GM18498 (cell line): ENCODE data around the gene SV2A.
A peak's percentile ranks its signal among the peaks of the same experiment; 100 is the strongest.

Experiments
- ATAC-seq: cut with Tn5 transposase; IDR thresholded peaks from one replicate; pipeline ENCODE4 v1.9.1; 2021; ENCODE audit warnings: mild to moderate bottlenecking, moderate library complexity; ENCODE audit not compliant: unreplicated experiment

SV2A gene

DNA sequence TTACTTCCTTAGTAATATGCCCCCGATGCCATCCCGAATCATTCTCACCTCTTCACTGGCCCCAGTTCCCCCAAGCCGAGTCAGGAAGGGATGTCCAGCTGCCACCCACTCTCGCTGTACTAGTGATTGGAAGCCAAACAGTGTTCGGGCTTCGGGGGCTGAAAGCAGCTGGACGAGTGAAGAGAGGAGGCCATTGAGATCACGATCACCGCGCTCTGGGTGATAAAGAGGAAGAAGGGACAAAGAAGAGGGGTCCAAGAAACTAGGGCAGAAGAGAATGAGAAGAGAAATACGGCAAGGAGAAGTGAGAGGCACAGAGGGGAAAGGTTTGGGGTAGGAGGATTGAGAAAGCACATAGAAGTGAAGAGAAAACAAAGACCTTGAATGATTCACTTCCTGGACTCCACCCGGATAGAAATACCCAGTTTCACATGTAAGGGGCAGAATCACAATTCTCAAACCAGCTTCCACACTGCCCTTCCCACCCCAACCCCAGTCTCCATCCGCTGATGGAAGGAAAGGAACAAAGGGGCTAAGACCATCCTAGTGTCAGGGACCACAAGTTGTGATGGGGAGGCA lies 13.7 kb upstream of the SV2A start:
- no peak for ATAC-seq

DNA sequence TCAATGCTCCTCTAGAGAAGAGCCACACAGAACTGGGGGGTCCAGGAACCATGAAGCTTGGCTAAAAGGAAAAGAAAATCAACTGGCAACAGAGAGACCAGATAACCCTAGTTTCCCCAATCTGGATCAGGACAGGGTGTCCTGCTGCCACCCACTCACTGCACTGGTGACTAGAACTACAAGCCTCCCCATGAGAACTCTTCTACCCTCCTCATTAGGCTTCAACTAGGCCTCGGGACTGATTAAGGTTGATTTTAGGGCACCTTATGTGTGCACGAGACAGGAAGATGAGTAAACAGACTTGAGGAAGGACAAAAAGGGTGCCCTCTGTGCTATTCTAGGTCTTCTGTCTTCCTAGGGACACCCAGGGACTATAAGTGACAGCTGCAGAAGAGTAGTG lies 12.2 kb upstream of the SV2A start:
- no peak for ATAC-seq

DNA sequence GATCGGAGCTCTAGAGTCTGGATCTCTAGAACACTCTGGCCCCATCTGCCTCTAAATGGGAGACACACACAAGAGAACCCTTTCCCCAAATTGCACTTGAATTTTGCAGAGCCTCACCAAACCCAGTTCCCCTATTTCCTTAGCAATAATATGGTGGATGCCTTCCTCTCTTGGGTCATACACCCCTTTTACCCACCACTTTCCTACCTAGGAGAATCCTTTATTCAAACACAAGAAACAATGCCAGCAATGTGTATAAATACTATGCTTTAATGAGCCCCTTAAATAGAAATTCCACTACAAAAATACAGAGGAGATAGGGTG lies 10.7 kb upstream of the SV2A start:
- ATAC-seq = no peak

DNA sequence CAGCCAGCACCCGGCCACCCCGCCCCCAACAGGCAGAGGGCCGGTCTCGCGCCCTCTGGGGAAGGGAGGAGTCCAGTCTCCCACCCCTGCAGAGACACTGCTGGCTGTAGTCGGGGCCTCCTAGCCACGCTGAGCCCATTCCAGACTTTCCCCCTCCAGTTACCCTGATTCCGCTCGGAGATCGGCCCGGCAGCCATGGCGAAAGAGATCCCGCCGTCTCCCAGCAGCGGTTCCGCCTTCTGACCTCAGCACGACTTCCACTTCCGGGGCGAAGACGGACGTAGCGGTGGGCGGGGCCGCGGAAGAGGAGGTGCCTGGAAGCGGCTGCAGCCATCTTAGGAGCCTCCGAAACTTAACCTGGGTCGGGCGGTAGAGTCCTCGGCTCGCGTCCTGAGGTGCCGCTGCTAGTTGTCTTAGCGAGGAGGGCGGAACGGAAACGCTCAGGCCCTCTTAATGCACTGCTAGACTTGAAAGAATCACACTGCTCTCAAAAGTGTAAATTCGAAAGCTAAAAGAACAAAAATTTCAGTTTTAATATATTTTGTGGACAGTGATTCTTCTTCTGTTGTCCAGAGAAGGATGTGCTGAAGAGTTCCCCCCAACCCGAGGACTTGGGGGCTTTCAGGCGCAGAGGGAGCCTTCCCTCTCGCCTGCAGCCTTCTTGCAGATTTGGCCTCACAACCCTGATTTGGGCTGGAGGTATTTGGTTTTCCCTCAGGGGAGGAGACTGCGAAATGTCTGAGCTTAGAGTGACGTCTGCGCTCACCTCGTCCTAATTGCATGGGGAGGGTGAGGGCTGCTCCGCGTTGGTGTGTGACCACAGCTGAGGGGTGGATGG lies 10.1 kb upstream of the SV2A start, which contains the start of gene SF3B4:
TSS of gene SF3B4 (minus strand) at position 241 of the 838 bp plus-strand sequence. CDS start at position 197, 44 bp downstream.
- peak; percentile 96 for ATAC-seq

DNA sequence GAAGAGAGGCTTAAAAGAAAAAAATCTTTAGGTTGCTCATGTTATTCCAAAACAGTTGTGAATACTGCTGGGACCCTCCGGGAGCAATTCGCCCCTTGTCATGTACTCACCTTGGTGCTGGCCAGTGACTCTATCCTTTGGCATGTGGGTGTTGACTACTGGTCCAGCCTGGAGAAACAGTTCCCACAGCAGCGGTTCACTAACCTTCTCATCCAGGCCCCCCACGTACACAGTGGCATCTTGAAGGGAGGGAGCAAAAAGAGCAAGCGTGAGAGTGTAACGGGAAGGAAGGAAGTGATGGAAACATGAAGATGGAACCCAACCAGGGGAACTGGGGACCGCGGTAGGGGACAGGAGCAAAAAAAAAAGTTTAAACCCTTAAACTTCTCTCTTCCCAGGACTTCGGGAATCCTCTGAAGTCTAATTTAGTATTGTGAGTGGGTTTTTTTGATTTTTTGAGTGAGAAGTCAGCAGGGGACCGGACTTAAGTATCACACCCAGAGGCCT lies 9.5 kb upstream of the SV2A start:
- no peak for ATAC-seq

DNA sequence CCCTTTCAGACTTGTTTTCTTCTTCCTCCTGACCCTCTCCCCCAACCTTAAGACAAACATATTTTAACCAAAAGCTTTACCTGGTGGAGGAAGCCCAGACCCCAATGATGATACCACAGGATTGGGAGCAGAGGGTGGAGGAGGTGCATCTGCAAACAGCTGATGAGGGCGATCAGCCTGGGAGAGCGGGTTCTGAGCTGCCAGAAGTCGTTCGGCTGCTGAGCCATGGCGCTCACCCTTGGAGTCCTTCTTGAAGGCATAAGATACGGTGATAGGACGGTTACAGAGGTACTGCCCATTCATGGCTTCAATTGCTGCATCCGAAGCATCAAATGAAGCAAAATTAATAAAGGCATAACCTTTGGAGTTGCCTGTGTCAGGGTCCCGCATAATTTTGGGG lies 8.7 kb upstream of the SV2A start:
- ATAC-seq = no peak

DNA sequence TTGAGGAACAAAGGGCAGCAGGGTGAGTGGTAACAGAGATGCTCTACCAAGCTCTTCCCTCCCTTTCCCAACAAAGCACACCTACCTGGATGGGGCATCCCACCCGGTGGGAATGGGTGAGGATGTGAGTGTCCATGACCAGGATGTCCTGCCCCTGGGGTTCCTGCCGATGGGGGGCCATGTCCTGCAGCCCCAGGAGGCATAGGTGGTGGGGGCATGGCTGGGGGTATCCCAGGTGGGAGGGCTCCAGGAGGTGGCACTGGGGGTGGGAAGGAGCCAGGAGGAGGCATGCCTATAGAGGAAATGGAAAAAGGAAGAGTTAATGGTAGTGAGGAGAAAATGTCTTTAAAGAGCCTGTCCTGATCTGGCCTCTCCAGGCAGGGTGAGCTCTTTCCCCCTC lies 8.1 kb upstream of the SV2A start:
- no peak for ATAC-seq

DNA sequence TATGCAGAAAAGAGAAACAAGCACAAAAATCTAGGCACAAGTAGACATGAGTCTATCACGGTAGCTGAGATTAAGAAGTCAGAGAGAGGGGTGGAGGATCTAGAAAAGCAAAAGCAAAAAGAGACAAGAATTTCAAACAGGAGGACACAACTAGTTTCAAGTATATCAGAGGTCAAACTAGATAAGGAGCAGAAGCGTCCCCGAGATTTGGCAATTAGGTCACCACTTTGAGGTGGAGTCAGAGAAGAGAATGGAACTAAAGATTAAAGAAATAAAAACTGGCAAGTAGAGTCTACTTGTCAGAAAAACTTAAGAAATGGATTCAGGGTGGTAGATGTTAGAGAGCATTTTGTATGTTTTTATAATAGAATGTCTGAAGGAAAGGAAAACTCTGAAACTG lies 7.7 kb upstream of the SV2A start:
- ATAC-seq = no peak

DNA sequence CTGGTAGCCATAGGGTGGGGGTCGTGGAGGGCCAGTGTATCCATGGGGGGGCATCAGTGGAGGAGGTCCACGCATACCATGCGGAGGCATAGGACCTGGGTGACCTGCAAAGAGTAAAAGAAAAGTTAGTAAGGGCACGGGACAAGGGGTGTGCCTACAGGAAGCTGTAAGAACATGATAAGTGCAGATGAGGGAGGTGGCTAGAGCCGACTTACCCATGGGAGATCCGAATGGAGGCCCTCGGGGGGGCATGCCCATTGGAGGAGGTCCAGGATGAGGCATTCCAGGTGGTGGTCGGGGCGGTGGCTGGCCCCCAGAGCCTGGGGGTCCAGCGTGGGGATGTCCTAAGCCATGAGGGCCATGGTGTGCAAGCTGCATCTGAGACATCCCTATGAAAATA lies 6.0 kb upstream of the SV2A start:
- no peak for ATAC-seq

DNA sequence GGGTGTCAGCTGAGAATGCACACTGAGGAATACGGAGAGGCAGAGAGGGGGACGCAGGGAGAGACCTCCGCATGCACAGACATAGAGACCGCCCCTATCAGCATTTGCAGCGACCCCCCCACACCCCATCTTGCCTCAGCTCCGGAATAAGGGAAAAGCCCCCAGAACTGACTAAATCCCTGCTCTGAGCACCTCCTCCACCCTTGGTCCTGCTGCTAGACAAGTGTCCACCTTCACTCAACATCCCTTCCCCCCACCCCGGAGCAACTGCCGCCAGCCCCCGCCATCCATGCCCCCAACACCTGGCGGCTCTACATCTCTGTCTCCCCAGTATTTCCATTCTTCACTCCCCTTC lies 769 bp downstream of the SV2A start:
- no peak for ATAC-seq

DNA sequence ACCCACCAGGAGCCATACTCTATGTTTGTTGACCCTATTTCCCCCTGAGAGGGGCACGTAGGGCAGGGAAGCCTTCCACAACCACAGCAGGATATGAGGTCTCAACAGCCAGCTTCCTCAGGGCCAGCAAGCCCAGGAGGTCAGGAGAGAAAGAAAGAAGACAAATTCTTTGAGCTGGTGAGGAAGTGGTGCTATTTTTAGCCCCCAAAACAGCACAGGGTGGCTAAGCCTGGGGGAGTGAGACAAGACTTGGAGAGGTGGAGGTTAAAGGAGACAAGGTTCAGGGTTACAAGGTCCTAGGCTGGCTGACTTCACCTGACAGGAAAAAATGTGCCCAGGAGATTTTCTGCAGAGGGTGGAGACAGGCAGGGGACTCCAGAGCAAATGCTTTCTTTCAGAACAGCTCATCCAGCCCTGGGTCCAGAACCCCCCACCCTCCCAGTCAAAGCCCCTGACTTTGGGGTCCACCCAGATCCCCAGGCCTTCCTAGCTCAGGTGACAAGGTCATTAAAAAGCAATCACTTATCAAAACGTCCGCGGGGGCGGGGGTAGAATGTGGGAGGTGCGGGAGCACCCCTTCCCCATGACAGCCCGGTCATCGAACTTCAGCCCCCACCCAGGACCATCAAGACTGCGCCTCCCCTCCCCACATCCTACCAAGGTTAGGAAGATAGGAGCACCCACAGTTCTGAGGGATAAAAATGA lies 1.3 kb downstream of the SV2A start:
- ATAC-seq = no peak

DNA sequence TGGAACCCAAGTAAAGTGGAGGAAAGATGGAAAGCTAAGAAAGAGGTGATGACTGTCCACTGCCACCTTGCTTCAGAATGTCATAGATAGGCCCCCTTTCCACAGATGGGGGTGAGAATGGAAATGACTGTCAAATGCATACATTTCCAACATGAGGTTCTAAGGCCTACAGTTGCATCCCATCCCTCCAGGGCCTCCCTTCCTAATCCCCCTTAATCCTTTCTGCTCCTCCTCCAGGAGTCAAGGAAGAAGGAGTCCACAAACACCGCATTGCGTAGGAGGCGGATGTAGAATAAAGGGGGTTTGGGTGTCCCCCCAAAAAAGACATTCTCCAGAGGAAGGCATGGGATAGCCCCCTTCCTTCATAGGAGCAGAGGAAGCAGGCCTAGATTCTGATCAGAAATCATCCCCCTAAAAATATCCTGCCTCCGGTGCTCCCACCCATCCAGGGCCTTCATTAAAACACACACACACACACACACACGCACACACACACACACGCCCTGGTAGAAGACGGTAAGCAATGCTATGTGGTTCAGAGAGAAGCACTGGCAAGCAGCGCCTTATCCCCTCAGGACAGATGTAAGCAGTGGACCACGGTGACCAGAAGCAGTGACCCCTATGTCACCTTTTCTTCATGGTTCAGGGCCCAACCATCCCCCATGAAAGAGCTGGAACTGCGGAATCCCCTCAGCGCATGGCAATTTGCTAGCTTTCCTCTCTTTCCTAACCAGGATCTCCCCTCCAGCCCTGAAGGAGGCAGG lies 2.0 kb downstream of the SV2A start:
- no peak for ATAC-seq

DNA sequence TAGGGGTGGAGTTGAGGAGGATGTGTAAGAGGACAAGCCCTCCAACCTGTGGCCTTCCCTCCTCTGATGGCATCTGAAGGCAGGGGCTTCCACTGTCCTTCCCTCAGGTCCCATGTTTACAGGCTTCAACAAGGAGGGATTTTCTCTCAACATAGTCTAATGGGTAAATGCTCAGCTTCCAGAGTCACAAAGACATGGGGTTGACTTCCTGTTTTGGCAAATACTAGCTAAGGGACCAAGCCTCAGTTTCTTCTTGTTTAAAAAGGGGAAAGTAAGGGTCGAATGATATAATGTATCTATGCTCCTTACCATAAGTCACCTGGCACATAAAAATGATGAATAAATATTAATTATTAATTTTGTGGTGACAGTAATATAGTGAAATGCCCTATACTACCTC lies 3.1 kb downstream of the SV2A start:
- ATAC-seq = no peak

DNA sequence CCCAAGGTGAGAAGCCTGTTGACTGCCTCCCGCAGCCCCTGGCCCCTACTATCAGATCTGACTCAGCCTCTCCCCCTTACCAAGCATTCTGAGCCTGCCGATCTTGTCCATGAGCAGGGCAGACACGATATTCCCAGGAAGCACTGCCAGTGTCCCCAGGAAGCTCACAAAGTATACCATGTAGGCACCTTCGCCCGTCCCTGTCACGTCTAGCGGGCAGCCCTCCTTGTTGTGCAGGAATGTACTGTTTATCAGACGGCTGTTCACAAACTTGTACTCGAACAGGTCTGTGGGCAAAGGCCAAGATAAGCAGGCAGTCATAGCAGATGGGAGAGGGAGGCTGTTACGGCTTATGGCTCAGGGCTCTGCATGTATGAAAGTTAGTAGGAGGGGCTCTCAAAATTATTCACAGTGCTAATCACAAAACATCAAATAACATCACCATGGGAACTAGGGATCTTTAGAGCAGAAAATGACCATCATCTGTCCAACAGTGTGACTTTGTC lies 11.0 kb downstream of the SV2A start:
- no peak for ATAC-seq

DNA sequence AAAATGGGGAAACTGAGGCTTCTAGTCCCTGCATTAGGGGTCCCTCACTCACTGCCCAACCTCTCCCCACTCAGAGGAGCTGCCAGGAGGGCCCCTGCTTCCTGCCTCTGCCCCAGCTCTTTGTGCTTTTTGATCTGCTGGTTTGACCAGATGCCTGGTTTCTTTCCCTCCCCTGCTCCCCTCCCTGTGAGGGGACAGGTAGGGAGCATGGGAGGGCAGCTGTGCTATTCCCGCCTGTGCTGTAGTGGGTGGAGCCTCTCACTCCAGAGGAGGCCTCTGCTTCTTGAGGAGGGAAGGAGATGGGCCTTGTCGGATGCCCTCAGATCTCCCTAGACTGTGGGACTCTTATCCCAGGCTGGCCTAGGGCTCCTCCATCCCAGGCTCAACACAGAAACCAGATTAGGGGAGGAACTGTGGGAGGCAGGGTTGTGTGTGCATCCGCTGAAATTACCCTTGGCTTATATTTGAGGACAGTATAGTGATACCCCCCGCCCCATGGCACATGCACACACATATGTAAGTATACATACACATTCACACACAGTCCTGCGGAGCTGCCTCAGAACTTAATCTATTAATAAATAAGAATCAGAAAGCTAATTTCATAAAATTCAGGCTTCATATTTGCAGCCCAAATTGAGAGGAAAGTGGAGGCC lies 13.7 kb downstream of the SV2A start:
- no peak for ATAC-seq

DNA sequence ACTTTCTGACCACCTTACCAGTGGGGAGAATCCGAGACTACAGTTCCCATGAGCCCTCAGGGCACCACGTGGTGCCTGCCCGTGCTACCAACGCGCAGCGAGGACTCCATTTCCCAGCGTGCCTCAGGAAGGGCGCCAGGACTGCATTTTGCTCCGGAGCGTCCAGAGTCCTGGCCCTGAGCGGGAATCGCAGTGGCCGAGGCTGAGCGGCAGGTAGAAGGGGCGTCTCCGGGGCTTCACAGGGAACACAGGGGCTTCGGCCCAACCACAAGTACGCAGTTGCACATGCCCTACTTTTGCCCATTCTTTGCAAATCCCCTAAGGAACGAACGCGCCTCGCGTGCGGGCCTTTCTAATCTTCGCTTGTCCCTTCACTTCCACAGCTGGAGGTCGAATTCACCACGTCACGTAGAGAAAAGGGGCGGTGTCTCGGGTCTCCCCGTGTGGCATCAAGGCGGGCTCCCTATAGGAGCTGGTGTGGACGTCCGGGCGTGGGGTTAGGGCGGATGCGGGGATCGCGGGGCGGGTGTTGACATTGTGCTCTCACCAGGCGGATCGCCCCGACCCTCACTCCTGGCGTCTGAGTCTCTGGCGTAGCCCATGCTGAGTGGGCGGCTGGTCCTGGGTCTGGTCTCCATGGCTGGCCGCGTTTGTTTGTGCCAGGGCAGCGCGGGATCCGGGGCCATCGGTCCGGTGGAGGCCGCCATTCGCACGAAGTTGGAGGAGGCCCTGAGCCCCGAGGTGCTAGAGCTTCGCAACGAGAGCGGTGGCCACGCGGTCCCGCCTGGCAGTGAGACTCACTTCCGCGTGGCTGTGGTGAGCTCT lies 18.0 kb downstream of the SV2A start, which contains the start of gene BOLA1:
TSS of gene BOLA1 (plus strand) at position 109 of the 825 bp plus-strand sequence. CDS start at position 601, 492 bp downstream.
- ATAC-seq = peak; percentile 94

DNA sequence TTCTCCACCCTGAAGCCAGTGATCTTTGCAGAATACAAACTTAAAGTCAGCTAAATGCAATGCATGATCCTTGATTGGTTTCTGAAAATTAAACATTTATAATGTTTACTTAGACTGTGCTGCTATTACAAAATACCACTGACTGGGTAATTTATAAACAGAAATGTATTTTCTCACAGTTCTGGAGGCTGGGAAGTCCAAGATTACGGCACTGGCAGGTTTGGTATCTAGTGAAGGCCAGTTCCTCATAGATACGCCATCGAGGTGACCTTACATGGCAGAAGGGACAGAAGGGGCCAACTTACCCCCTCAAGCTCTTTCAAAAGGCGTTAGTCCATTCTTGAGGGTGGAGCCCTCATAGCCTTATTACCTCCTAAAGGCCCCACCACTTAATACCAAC lies 21.1 kb downstream of the SV2A start:
- no peak for ATAC-seq

DNA sequence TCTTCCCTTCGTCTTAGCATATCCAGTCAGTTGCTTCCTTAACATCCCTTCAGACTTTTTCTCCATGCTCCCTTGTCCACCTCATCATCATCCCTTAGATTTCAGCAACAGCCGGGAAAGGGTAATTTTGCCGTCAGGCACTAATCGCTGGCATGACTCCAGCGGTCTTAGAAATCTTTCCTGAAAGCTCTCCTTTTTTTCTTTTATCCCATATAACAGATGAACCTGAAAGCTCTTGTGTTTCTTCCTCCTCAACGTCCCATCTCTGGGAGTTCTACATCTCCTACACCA lies 28.7 kb downstream of the SV2A start:
- no peak for ATAC-seq

DNA sequence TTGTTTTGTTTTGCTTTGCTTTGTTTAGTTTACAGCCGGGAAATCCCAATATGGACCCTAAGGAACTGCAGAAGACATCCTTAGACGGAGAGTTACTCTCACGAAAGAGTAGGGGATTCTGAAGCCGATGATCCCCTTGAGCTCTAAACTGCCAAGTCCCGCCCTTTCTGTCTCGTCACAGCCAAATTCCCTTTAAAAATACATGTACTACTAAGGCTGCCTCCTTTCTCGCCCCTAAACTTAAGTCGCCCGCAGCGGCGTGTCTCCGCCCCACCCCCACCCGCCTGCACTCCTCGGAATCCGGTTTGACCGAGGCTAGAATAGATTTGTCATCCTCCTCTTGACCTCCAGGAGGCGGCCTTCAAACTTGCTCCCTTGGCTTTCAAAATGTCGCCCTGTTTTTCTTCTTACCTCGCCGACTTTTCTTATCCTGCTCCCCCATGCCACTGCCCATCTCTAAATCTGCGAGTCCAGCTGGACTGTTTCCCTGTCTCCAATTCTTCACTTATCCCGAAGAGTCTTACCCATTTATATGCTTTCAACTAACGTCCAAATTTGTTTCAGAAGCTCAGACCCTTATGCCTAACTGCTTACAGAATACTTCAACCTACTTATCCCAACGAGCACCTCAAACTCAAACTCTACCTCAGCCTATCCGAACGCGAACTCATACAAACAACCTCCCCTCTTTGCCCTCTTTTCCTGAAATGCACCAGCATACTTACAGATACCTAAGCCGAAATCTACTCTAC lies 29.2 kb downstream of the SV2A start:
- ATAC-seq = peak; percentile 23
